GM06990 (cell line): Measurements from ENCODE around the gene WDFY3.

Source experiments
- DNase-seq: peaks from one replicate; pipeline ENCODE4 v3.0.0-alpha.2; 2011; ENCODE audit not compliant: insufficient read length; ENCODE audit errors: extremely low read depth
- H3K27me3 ChIP-seq: replicated peaks from 2 replicates; pipeline ENCODE4 v1.6.0; 2011; ENCODE audit warnings: low read length; ENCODE audit not compliant: control insufficient read depth, insufficient read depth
- H3K36me3 ChIP-seq: 2 replicates; pipeline ENCODE4 v1.5.1; 2011; ENCODE audit warnings: low read length; ENCODE audit not compliant: control insufficient read depth, insufficient read depth
- H3K4me3 ChIP-seq: replicated peaks from 2 replicates; pipeline ENCODE4 v1.5.1; 2011; ENCODE audit warnings: low read depth, mild to moderate bottlenecking, control low read depth, low read length
- TF ChIP-seq, protein P1 (sequence below): IDR thresholded peaks from 2 replicates; pipeline ENCODE4 v1.5.1; 2011; ENCODE audit warnings: low read length, control low read depth, mild to moderate bottlenecking, inconsistent platforms; ENCODE audit not compliant: insufficient read depth, poor library complexity, severe bottlenecking

WDFY3 gene

DNA sequence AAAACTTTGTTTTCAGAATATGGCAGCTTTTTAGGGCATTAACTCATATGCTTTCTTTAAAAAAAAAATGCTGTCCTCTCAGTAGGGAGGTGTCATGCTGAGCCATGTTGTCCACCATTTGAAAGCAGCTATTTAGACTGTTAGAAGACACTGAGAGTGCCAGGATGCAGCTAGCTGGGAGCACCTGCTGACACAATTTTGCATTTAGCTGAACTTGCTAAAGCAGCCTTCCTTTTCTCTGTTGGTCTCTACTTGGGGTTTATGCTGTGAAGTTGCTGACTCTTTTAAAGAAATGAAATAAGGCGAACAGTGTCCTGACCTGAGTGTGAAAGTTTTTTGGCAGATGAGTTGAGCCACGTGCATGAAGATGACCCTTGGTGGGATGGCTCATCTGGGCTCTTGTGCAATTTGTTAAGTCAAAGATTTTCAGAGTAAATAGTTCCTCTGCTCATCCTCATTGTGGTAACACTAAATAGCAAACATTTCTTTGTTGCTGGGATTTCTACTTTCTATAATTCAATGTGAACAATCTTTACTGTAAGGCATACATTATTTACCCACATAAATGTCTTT lies 319.1 kb downstream of the WDFY3 start:
- Histone ChIP-seq H3K4me3 (no peak overlapping the region), H3K36me3 (no peaks in the 10 kb centered on the region), H3K27me3 (no peaks in the 10 kb centered on the region)
- TF ChIP-seq, protein P1, sequence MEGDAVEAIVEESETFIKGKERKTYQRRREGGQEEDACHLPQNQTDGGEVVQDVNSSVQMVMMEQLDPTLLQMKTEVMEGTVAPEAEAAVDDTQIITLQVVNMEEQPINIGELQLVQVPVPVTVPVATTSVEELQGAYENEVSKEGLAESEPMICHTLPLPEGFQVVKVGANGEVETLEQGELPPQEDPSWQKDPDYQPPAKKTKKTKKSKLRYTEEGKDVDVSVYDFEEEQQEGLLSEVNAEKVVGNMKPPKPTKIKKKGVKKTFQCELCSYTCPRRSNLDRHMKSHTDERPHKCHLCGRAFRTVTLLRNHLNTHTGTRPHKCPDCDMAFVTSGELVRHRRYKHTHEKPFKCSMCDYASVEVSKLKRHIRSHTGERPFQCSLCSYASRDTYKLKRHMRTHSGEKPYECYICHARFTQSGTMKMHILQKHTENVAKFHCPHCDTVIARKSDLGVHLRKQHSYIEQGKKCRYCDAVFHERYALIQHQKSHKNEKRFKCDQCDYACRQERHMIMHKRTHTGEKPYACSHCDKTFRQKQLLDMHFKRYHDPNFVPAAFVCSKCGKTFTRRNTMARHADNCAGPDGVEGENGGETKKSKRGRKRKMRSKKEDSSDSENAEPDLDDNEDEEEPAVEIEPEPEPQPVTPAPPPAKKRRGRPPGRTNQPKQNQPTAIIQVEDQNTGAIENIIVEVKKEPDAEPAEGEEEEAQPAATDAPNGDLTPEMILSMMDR: no peak
- no peak for DNase-seq

DNA sequence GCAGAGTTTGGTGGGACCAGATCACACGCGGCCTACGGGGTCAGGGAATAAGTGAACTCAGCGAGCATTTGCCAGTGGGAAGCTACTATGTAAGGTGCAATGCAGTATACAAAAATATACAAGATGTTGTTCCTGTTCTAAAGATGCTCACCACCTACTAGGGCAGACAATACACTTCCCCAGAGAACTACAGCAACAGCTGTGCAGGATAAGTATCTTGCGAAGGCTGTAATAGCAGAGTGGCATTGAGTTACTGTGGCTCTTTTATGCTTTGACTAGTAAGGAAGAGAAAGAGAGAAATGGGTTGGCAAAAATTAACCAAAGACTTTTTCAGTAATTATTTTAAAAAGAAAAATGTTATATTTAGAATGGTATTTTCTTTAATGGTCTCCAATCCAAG lies 322.4 kb downstream of the WDFY3 start:
- Histone ChIP-seq H3K27me3 (no peaks in the 10 kb centered on the region), H3K36me3 (no peaks in the 10 kb centered on the region), H3K4me3 (no peak overlapping the region)
- no peak for DNase-seq
- TF ChIP-seq, protein P1: no peak

DNA sequence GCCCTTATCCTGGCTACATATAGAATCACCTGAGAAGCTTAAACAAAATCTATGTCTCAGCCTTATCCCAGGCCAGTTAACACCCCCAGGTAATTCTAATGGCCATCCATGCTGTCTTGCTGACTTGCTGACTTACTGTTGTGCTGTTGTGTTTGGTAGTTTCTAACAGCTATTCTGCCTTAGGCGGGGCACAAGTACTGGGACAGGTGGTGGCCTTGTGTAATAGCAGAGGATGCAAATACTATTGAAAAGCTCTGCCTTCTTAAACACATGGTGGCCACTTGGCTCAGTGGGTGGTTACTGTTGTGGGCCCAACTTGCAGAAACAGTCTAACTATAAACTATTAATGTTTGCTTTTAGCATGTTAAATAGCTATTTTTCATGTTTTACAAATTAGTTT lies 327.3 kb downstream of the WDFY3 start:
- TF ChIP-seq, protein P1: no peak
- no peak for DNase-seq
- no peak overlapping the region for H3K4me3 ChIP-seq
- no peaks in the 10 kb centered on the region for H3K36me3 ChIP-seq
- no peaks in the 10 kb centered on the region for H3K27me3 ChIP-seq

DNA sequence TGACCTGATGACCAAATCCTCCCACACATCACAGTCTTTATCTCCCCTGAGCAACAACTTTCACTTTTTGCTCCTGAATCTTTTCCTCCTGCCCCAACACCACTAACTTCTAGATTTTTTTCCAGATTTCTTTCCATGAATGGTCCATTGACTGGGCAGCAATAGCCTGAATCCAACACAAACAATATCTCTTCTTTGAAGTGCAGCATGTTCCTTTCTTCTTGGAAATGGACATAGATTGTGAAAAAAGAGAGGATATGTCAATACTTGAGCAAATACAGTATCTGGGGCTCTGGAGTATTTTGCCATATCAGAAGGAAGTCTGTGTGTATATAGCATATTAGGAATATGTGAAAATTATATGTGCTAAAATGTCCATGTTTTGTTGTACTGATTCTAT lies 328.4 kb downstream of the WDFY3 start:
- DNase-seq: no peak
- TF ChIP-seq, protein P1: no peak
- no peak overlapping the region for H3K4me3 ChIP-seq
- H3K27me3 ChIP-seq: no peaks in the 10 kb centered on the region
- H3K36me3 ChIP-seq: no peaks in the 10 kb centered on the region

DNA sequence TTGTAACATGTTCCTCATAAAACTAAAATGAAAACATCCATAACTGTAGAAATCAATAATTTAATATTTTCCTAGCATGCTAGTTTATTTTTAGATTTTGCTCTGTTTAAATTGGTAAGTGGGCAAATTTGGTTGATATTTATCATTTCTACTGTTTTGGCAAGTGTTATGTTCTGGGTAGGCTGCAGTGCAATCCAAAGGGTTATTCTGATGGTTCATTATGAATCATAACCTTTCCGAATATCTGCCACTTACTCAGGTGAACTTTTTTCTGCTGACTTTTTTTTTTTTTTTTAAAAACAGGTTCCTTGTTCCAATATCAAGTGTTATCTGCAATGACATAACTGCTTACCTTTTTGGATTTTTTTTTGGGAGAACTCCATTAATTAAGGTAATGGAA lies 331.5 kb downstream of the WDFY3 start:
- TF ChIP-seq, protein P1: no peak
- H3K36me3 ChIP-seq: no peaks in the 10 kb centered on the region
- no peak overlapping the region for H3K4me3 ChIP-seq
- DNase-seq: no peak
- H3K27me3 ChIP-seq: no peaks in the 10 kb centered on the region

DNA sequence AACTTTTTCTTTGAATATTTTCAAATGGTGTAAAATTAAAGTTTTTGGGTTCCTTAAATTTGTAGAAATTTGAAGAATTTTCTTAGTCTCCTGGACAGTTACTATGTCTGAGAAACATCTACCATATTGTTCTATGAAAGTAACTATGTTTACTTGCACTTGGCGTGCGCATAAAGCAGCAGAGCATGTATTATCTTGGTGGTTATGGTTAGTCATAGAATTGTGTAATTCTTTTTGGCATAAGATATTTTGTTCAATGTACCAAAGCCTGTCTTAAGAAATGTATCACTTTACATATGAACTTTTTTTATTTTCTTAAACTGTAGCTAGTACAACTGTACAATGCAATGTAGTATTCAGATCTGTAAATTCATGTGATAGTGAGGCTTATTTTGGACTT lies 334.4 kb downstream of the WDFY3 start:
- TF ChIP-seq, protein P1: no peak
- H3K36me3 ChIP-seq: no peaks in the 10 kb centered on the region
- H3K27me3 ChIP-seq: no peaks in the 10 kb centered on the region
- no peak overlapping the region for H3K4me3 ChIP-seq
- DNase-seq: no peak
